ENCODE measurements around the gene PCBP3. TPM values are rescaled to one million over a fixed set of nuclear protein-coding genes. Genes with fewer than 3 reads are reported as not detected.

Gene PCBP3
- total RNA-seq, 1 donor, result 1.1 TPM

DNA sequence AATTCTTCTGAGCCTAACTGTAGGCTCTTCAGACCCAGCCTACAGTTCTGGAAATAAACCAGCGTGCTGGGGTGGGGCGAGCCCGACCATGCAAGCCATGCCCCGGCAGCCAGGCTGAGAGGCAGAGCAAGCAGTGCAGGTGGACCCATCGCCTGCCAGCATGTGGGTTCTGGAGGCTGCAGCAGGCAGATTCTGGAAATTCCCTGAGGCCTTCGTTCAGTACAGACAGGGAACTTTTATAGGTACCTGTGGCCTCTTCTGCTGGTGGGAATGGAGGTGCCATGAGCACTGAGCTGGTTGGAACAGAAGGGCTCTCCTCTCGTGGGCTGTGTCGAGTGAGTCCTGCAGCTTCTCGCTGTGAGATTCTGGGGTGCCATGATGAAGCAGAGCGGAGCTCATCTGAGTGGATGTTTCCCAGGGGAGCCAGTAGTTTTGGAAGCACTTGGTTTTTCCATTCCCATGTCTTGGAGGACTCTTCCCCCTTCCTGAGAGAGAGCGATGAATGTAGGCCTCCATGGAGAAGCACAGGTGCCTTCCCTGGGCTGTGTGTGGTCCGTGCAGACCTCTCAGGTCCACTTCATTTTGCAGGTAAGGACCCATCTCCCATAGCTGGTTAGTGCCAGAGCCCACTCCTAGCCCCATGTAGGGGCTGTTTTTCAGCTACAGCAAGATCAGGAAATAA lies 94.1 kb downstream of the PCBP3 start:
- Histone ChIP-seq H3K4me2 (ENCODE audit: insufficient read depth, low read length) (no peak overlapping the region), H3K27ac (ENCODE audit: low read depth, low read length) (no peak overlapping the region), H3K79me2 (ENCODE audit: insufficient read depth, low read length) (no peaks in the 10 kb centered on the region), H2AFZ (ENCODE audit: low read length) (no peak overlapping the region), H3K9me3 (ENCODE audit: low read depth, low read length) (no peaks in the 10 kb centered on the region), H3K36me3 (ENCODE audit: insufficient read depth, low read length) (no peaks in the 10 kb centered on the region), H3K4me3 (ENCODE audit: insufficient read depth, low read length) (no peak overlapping the region), H3K27me3 (ENCODE audit: insufficient read depth, low read length) (peaks cover 2% of the 10 kb centered on the region), H3K4me1 (ENCODE audit: insufficient read depth, low read length) (no peaks in the 10 kb centered on the region), H4K20me1 (ENCODE audit: insufficient read depth, low read length) (peaks cover 3% of the 10 kb centered on the region)
- no peak for DNase-seq (ENCODE audit: insufficient read length, low spot score, missing footprints)
- no peak for TF ChIP-seq CTCF (IDR thresholded peaks at IDR 0.05; ENCODE audit: extremely low read depth, low read depth, low read length)

- Histone ChIP-seq H3K79me2 (ENCODE audit: insufficient read depth, low read length) (no peaks in the 10 kb centered on the region), H3K27ac (ENCODE audit: low read depth, low read length) (no peak overlapping the region), H4K20me1 (ENCODE audit: insufficient read depth, low read length) (peaks cover 1% of the 10 kb centered on the region), H3K9me3 (ENCODE audit: low read depth, low read length) (no peaks in the 10 kb centered on the region), H3K4me3 (ENCODE audit: insufficient read depth, low read length) (no peak overlapping the region), H2AFZ (ENCODE audit: low read length) (no peak overlapping the region), H3K4me1 (ENCODE audit: insufficient read depth, low read length) (no peaks in the 10 kb centered on the region), H3K27me3 (ENCODE audit: insufficient read depth, low read length) (peaks cover 2% of the 10 kb centered on the region), H3K36me3 (ENCODE audit: insufficient read depth, low read length) (no peaks in the 10 kb centered on the region), H3K4me2 (ENCODE audit: insufficient read depth, low read length) (no peak overlapping the region)
- TF ChIP-seq CTCF (IDR thresholded peaks at IDR 0.05; ENCODE audit: extremely low read depth, low read depth, low read length), result no peak
- no peak for DNase-seq (ENCODE audit: insufficient read length, low spot score, missing footprints)
Observed at GRCh38 chr21:45739218-45740087, 95.9 kb downstream of the PCBP3 start.

- no peaks in the 10 kb centered on the region for H3K36me3 ChIP-seq (ENCODE audit: insufficient read depth, low read length)
- H4K20me1 ChIP-seq (ENCODE audit: insufficient read depth, low read length), result no peaks in the 10 kb centered on the region
- no peak overlapping the region for H3K4me2 ChIP-seq (ENCODE audit: insufficient read depth, low read length)
- no peak overlapping the region for H2AFZ ChIP-seq (ENCODE audit: low read length)
- H3K27me3 ChIP-seq (ENCODE audit: insufficient read depth, low read length), result peaks cover 2% of the 10 kb centered on the region
- TF ChIP-seq CTCF (IDR thresholded peaks at IDR 0.05; ENCODE audit: extremely low read depth, low read depth, low read length), result no peak
- no peak for DNase-seq (ENCODE audit: insufficient read length, low spot score, missing footprints)
- no peaks in the 10 kb centered on the region for H3K9me3 ChIP-seq (ENCODE audit: low read depth, low read length)
- H3K4me1 ChIP-seq (ENCODE audit: insufficient read depth, low read length), result no peaks in the 10 kb centered on the region
- no peak overlapping the region for H3K4me3 ChIP-seq (ENCODE audit: insufficient read depth, low read length)
- no peak overlapping the region for H3K27ac ChIP-seq (ENCODE audit: low read depth, low read length)
- no peaks in the 10 kb centered on the region for H3K79me2 ChIP-seq (ENCODE audit: insufficient read depth, low read length)
Observed at GRCh38 chr21:45740088-45740440, 96.5 kb downstream of the PCBP3 start.
